Activated effector memory CD4-positive, alpha-beta T cell treated with Interleukin-2 at 50 U/mL for 16 hours (primary cell): ENCODE data around the gene GPR132.
A peak's percentile ranks its signal among the peaks of the same experiment; 100 is the strongest.

Experiments
- DNase-seq: peaks from one replicate; pipeline ENCODE4 v3.0.0-alpha.2; 2020

Gene GPR132

DNA sequence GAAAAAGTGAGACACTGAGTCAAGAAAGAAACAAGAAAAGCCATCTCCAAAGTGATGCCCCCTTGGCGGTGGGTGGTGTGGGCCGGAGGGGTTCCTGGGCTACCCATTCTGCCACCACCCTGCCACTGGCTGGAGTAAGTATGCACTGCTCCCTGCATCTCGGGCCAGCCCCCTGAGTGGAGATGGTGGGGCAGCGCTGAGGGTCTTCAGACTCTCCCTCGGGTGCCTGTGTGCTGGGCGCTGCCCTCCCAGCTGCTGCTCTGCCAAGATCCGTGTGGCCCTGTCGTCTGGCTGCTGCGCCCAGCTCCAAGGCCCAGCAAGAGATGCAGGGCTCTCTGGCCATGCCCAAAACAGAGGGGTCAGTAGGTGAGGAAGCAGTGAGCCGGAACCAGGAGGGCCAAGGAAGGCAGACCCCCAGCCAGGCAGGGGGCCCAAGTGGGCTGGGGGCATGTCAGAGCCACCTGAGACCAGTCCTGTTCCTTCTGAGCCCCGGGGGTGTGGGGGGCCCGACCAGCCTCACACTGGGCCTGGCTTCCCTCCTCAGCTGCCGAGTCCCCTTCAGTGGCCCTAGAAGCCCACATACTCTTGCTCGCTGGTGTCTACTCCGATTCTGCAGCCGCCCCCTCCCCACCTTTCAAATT lies 5.2 kb downstream of the GPR132 start:
- no peak for DNase-seq

- no peak for DNase-seq
Observed at GRCh38 chr14:105059035-105059924, 6.0 kb downstream of the GPR132 start.

DNA sequence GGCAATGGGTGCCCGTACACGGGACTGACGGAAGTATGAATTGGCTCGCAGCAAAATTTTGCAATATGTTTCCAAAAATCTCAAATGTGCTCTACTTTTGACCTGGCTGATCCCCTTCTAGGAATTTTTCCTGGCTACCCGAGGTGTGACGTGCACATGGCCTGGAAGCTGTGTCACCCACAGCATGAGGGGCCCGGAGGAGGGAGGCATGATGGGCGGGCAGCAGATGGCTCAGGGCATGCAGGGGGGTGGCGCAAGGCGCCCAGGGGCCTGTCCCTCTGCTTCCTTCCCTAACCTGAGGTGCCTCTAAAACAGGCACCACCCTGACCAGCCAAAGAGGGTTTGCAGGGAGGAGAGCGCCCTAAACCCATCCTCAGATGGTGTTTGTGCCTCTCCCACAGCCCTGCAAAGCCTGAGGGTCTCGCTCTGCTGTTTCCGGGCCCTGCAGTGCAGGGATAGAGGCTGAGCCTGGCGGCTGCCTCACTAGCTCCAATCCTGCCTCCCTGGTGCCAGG lies 6.7 kb downstream of the GPR132 start:
- no peak for DNase-seq

DNA sequence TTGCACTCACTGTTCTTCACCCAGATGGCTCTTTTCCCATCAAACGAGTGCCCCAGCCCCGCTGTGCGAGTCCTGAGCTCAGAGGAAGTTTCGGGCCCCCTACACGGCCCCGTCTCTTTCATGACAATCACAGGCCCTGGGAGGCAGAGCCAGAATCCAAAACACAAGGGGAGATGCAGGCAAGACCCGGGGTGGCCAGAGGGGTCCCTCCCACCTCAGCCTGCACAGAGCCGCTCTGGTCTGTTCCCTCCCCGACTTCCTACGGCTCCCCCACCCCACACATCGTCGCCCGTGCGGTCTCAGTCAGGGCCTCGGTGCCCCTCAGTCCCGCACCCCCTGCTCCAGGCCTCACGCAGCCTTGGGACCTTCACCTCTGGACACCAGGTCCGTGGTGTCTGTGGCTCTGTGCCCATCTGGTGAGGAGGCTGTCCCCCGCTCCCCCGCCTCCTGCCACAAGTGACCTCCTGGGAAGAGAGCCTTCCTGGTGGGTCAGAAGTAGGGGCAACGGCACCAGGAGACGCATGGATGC lies 8.9 kb downstream of the GPR132 start:
- no peak for DNase-seq

DNA sequence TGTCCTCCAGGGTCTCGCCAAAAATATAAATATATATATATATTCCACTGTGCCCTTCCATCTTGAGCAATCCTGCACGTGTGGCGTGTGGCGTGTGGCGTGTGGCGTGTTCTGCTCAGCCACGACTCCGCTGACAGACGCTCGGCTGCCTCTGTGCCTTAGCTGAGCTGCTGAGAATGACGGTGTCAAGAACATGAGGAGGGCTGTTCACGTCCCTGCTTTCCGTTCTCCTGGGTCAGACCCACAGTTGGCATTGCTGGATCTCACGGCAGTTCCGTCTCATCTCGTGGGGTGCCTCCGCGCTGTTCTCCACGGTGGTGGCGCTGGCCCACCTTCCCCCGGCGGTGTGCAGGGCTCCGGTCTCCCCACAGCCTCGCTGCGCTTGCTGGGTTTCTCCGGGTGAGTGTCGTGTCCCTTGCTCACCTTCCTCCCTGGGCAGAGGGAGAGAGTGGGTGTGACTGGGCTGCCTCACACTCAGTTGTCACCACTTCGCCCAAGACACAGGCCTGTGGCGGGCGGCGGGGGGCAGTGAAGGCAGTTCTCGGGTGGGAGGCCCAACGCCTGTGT lies 9.4 kb downstream of the GPR132 start:
- DNase-seq: no peak

DNA sequence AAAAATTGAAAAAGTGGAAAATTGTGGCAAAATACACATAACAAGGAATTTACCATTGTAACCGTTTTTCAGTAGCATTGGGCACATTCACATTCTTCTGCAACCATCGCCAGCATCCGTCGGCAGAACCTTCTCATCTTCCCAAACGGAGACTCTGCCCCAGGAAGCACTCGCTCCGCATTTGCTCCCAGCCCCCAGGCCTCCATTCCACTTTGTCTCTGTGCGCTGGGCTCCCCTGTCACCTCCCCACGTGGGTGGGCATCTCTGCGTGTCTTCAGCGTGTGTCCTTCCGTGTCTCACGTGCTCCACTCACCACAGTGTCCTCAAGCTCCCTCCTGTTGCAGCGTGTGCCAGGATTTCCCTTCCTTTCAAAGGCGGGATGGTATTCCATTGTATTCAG lies 9.9 kb downstream of the GPR132 start:
- no peak for DNase-seq

DNA sequence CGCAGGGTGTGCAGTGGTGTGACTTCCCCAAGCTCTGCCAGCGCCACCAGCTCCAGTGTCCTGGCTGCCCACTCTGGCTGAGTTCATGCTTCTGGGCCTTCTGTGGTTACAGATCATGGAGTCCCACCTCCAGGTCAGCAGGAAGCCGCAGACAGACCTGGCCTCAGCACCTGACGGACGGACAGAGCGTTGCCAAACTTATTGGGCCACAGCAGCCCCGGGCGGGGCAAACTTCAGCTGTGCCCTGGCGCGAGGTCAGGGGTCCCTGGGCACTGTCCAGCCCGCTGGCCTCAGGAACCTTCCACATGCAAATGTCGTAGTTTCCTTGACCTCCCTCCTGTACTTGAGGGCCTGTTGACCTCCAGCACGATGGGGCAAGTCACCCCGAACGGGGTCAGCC lies 11.2 kb downstream of the GPR132 start:
- DNase-seq: no peak

DNA sequence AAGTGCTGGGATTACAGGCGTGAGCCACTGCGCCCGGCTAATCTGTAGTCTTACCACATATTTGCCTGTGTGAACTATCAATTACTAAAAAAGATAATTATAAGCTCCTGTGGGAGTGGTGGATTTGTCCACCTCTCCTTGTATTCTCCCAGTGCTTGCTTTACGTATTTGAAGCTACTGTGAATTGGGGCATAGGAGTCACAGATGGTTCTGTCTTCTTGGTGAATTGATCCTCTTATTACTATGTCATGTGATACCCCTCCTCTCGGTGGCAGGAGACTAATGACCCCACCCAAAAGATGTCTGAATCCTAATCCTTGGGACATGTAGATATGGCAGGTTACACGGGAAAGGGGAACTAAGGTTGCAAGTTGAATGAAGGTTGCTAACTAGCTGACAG lies 11.8 kb downstream of the GPR132 start:
- no peak for DNase-seq

- DNase-seq: no peak
Observed at GRCh38 chr14:105052110-105052458, 13.1 kb downstream of the GPR132 start.

DNA sequence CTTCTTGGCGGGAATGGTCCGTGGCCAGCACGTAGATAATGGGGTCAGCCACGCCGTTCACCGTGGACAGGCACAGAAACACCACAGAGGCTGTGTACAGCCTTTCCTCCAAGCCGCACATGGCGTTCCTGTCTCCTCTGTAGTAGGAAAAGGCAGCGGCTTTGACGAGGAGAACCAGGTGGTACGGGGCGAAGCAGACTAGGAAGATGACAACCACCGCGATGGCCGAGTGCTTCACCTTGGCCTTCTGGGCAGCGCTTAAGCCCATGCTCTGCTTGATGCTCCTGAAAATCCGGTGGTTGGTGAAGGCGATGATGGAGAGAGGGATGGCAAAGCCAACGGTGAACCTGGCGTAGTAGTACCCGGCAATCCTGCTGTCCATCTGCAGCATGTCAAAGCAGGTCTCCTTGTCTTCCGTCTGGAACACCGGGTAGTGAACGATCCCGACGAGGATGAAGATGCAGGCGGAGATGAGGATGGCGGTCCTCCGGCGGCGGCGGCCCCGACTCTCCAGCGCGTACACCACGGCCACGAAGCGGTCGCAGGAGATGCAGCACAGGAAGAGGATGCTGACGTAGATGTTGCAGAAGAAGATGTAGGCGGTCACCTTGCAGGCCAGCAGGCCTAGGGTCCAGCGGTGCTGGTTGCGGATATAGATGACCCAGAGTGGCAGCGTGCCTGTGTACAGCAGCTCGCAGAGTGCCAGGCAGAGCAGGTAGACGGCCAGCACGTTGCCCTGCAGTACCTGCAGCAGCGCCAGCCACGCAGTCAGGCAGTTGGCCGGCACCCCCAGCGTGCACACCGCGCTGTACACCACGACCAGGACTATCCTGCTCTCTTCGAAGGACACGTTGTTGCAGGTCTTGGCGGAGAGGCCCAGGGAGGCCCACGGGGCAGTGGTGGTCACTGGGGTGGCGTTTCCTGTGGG lies 13.8 kb downstream of the GPR132 start:
- DNase-seq: no peak

- DNase-seq: no peak
Observed at GRCh38 chr14:105050551-105050897, 14.7 kb downstream of the GPR132 start.

DNA sequence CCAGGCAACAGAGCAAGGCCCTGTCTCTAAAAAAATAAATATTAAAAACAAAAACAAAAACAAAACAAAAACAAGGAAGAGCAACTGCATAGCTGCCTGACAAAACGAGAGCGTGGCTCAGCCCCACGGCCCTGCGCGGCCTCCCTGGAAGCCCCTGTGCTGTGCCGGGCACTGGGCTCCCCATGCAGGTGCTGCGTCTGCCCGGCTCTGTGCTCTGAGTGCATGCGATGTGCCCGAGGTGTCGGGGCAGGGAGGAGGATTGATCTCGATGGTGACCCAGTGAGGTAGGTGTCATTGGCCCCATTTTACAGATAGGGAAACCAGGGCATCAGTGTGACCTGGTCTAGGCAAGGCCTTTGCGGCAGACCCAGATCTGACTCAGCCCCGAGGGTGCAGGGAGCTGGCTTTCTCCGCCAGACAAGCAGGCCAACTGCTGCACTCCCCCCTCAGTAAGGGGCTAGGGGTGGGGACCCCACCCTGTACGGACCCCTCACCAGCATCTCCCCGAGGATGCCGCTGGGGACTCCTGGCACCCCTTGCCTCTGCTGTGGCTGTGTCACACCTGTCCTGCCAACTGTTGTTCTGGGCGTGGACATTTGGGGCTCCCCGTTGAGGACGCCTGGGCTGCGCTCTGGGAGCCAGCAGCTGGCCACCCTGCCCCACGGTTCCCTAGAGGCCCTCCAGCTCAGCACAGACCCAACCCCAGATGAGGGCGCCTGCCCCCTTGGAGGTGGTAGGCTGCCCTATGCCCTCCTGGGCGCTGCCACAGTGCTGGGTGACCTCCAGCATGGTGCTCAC lies 15.3 kb downstream of the GPR132 start:
- no peak for DNase-seq

GRCh38 chr14:105047283-105048016 lies 17.8 kb downstream of the GPR132 start:
- DNase-seq: no peak

- DNase-seq: no peak
Observed at GRCh38 chr14:105046891-105047282, 18.3 kb downstream of the GPR132 start.

DNA sequence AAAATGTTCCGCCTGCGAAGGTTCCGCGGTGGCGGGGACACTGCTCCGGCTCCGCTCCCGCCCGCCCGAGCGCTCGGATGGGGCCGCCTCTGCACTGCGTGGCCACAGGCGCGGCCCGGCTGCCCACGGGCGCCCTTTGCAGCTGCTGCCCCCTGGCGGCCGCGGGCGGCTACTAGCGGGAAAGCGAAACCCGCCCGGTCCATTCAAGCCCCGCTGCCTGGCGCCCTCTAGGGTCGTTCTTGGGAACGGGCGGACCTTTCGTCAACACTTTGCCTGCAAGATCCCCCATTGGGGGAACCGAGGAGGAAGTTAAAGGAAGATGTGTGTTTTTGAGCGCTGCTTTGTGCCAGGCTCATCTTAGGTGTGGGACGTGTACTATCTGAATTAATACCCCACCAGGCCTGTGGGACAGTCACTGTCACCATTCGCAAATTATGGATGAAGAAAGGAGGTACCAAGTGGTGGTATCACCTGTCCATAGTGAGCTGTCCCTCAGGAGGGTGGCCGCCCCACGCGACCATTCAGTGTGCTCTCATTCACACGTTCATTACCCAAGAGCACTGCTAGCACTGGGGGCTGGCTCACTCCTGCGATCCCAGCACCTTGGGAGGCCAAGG lies 19.4 kb downstream of the GPR132 start:
- peak; percentile 84 for DNase-seq

DNA sequence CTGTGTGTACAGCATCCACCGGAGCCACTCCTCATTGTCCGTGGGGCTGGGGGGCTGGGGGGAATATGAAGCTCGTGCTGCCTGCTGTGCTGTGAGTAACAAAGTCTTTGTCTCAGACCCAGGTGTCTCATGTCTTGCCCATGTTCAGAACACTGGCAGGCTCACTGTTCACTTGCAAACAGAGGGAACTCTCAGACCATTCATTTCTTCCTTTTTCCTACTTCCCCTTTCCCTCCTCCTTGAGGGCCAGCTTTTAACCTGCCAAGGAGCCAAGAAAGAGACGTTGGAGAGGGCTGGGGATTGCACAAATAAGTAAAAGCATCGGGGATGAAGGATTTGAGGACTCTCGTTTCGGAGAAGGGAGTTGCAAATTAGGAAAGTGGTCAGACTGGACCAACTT lies 21.6 kb downstream of the GPR132 start:
- DNase-seq: no peak

GRCh38 chr14:105042813-105043212 lies 22.4 kb downstream of the GPR132 start:
- no peak for DNase-seq

- DNase-seq: no peak
Observed at GRCh38 chr14:105041841-105042765, 23.1 kb downstream of the GPR132 start.

DNA sequence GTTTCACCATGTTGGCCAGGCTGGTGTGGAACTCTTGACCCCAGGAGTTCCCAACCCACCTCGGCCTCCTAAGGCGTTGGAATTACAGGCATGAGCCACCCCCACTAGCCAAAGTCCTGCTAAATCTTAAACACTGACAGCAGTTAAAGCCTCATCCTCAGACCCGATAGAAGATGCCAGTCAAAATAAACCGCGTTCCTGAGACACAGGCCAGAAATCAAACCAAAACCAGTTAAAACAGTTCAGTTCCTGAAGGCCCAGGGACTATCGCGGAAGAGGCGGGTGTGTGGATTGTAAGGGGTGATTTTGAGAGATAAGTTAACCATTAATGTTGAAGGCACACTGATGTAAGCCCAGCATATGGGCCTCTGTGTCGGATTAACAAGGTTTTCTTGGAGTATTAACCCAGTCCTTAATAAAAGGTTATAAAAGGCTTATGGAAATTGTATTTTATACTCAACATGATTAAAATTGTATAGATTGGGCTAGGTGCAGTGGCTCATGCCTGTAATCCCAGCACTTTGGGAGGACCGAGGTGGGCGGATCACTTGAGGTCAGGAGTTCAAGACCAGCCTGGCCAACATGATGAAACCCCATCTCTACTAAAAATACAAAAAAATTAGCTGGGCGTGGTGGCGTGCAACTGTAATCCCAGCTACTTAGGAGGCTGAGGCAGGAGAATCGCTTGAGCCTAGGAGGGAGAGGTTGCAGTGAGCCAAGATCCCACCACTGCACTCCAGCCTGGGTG lies 25.6 kb downstream of the GPR132 start:
- DNase-seq: no peak
